ENCODE data around the gene SPTLC3. TPM values are rescaled to one million over a fixed set of nuclear protein-coding genes. Genes with fewer than 3 reads are reported as not detected.
A peak's percentile ranks its signal among the peaks of the same experiment; 100 is the strongest.

The SPTLC3 gene
- total and polyA plus RNA-seq, 4 experiments from 2014 or later = 0.06 to 0.89 (median 0.33) TPM

DNA sequence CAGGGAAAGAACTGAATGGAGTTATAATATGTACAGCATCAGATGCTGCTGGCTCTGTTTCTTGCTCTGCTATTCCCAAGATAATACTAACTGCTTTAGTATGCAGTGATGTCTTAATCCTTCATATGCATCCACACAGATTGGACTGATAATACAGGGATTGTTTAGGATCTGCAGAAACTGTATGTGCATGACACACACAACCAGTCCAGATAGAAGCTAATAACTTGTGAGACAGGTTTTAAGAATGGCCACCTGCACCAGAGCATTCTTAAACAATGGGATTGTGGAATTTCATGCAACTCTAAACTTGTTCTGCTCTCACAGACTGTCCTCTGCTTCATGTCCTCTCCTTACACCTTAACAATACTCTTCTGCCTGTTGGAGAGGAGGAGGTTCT is 90.9 kb downstream of the SPTLC3 start:
- Histone ChIP-seq H3K36me3 (ENCODE audit: insufficient read depth, low read length) (no peaks in the 10 kb centered on the region), H3K4me1 (ENCODE audit: insufficient read depth, low read length) (no peaks in the 10 kb centered on the region), H3K9me3 (ENCODE audit: control insufficient read depth in 1 of 2, low read length in 2 of 2) (no peaks in the 10 kb centered on the region), H3K27ac (ENCODE audit: low read depth, low read length) (no peak overlapping the region), H3K27me3 (ENCODE audit: insufficient read depth, low read length) (no peaks in the 10 kb centered on the region), H3K4me3 (ENCODE audit: low read length in 2 of 2) (no peak overlapping the region)
- peaks cover 0 to 2% of the 10 kb centered on the region in 2 donors for H3K27me3 Mint-ChIP-seq
- no peak overlapping the region for H3K27ac Mint-ChIP-seq
- H3K4me3 Mint-ChIP-seq = no peak overlapping the region
- DNase-seq = no peak
- ChIA-PET CTCF (ENCODE audit: partially characterized antibody) (interaction anchor here (1.9 kb wide), 1 partner anchor 16 kb away, joined by 8 read pairs; no protein-coding TSS in a partner anchor), POLR2A (ENCODE audit: partially characterized antibody) (no interaction called here)
- H3K36me3 Mint-ChIP-seq = no peaks in the 10 kb centered on the region
- no peaks in the 10 kb centered on the region for H3K4me1 Mint-ChIP-seq
- peaks cover 0 to 2% (median 0%) of the 10 kb centered on the region in 8 donors for H3K9me3 Mint-ChIP-seq
- intact Hi-C loops (cut with micrococcal nuclease) = no loop called here

DNA sequence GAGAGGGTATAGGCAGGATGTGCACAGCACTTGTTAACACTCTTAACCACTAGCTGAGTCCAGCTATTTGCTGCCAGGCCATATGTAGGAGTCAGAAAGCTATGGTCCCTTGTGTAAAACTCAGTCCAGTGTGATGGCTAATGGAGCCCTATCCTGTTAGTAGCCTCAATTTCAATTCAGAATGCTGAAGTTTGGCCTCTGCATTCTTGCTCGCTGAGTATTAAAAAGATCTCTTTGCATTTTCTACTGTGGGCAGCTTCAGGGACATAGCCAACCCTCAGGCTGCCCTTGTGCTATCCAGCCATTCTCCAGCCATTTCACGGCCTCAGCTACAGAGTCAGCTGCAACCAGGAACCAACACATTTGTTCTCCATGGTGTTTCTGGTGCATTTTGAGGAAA is 92.5 kb downstream of the SPTLC3 start:
- intact Hi-C loops (cut with micrococcal nuclease) = no loop called here
- H3K4me1 Mint-ChIP-seq = no peaks in the 10 kb centered on the region
- POLR2A ChIA-PET (ENCODE audit: partially characterized antibody) = no interaction called here

DNA sequence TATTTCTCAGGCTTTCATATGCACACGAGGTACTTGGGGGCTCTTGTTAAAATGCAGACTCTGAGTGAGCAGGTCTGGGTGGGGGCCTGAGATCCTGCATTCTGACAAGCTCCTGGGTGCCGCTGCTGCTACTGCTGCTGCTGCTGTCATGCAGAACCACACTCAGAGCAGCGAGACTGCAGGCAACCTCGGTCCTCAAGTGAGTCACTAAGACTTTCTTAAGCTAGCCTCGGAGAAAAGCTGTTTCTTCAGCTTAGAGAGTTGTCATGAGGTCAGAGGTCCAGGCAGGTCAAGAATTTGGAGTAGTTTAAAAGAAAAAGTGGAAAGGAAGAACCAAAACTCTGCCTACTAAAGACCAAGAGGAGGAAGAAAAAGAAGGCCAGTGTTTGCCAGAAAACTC is 92.9 kb downstream of the SPTLC3 start:
- intact Hi-C loops (cut with micrococcal nuclease) = no loop called here
- POLR2A ChIA-PET (ENCODE audit: partially characterized antibody) = no interaction called here
- no peaks in the 10 kb centered on the region for H3K4me1 Mint-ChIP-seq
- peaks cover 2 to 3% of the 10 kb centered on the region in 2 donors for H3K27me3 Mint-ChIP-seq
- H3K27me3 ChIP-seq (ENCODE audit: insufficient read depth, low read length) = no peaks in the 10 kb centered on the region
- H3K4me1 ChIP-seq (ENCODE audit: insufficient read depth, low read length) = no peaks in the 10 kb centered on the region
- H3K27ac ChIP-seq (ENCODE audit: low read depth, low read length) = no peak overlapping the region
- no peak overlapping the region for H3K4me3 Mint-ChIP-seq
- no peak for DNase-seq
- no peak overlapping the region for H3K27ac Mint-ChIP-seq
- no peaks in the 10 kb centered on the region for H3K9me3 ChIP-seq (ENCODE audit: control insufficient read depth in 1 of 2, low read length in 2 of 2)
- no peaks in the 10 kb centered on the region for H3K36me3 ChIP-seq (ENCODE audit: insufficient read depth, low read length)
- H3K36me3 Mint-ChIP-seq = no peaks in the 10 kb centered on the region
- peaks cover 0 to 2% (median 0%) of the 10 kb centered on the region in 8 donors for H3K9me3 Mint-ChIP-seq
- H3K4me3 ChIP-seq (ENCODE audit: low read length in 2 of 2) = no peak overlapping the region
- CTCF ChIA-PET (ENCODE audit: partially characterized antibody) = interaction anchor here (1.9 to 2.0 kb wide), 2 partner anchors 14 to 17 kb away, joined by 7 to 8 read pairs; no protein-coding TSS in a partner anchor

More for the DNA sequence above, 92.5 kb downstream of the SPTLC3 start:
- no peak overlapping the region for H3K27ac ChIP-seq (ENCODE audit: low read depth, low read length)
- Mint-ChIP-seq H3K27ac (no peak overlapping the region), H3K27me3 (peaks cover under 1 to 2% of the 10 kb centered on the region in 2 donors), H3K4me3 (no peak overlapping the region), H3K36me3 (no peaks in the 10 kb centered on the region), H3K9me3 (peaks cover 0 to 2% (median 0%) of the 10 kb centered on the region in 8 donors)
- H3K4me1 ChIP-seq (ENCODE audit: insufficient read depth, low read length) = no peaks in the 10 kb centered on the region
- CTCF ChIA-PET (ENCODE audit: partially characterized antibody) = interaction anchor here (1.9 to 2.0 kb wide), 2 partner anchors 14 to 18 kb away, joined by 7 to 8 read pairs; no protein-coding TSS in a partner anchor
- H3K9me3 ChIP-seq (ENCODE audit: control insufficient read depth in 1 of 2, low read length in 2 of 2) = no peaks in the 10 kb centered on the region
- H3K4me3 ChIP-seq (ENCODE audit: low read length in 2 of 2) = no peak overlapping the region
- H3K27me3 ChIP-seq (ENCODE audit: insufficient read depth, low read length) = no peaks in the 10 kb centered on the region
- no peak for DNase-seq
- H3K36me3 ChIP-seq (ENCODE audit: insufficient read depth, low read length) = no peaks in the 10 kb centered on the region

DNA sequence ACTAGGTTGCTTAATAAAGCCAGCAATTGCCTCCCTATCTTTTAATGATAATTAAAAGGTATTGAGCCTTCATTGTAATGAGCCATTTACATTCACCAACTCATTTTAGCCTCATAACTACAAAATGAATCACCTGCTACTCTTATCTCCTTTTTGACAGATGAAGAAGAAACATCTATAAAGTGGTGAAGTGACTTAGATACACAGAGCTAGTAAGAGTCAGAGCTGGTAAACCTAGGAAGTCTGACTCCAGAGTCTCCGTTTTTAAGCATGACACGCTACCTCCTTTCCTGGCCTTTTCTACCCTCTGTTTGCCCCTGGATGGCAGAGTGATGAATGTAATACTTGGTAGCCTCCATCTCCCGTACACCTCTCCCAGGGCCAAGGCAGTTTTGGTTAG is 93.5 kb downstream of the SPTLC3 start:
- Histone ChIP-seq H3K9me3 (ENCODE audit: control insufficient read depth in 1 of 2, low read length in 2 of 2) (no peaks in the 10 kb centered on the region), H3K36me3 (ENCODE audit: insufficient read depth, low read length) (no peaks in the 10 kb centered on the region), H3K27me3 (ENCODE audit: insufficient read depth, low read length) (no peaks in the 10 kb centered on the region), H3K4me3 (ENCODE audit: low read length in 2 of 2) (no peak overlapping the region), H3K27ac (ENCODE audit: low read depth, low read length) (no peak overlapping the region), H3K4me1 (ENCODE audit: insufficient read depth, low read length) (no peaks in the 10 kb centered on the region)
- CTCF ChIA-PET (ENCODE audit: partially characterized antibody) = interaction anchor here (2.0 kb wide), 1 partner anchor 17 kb away, joined by 7 read pairs; no protein-coding TSS in a partner anchor
- Mint-ChIP-seq H3K9me3 (peaks cover 0 to 2% (median 0%) of the 10 kb centered on the region in 8 donors), H3K27me3 (peaks cover 2 to 3% of the 10 kb centered on the region in 2 donors), H3K36me3 (no peaks in the 10 kb centered on the region), H3K27ac (no peak overlapping the region), H3K4me1 (no peaks in the 10 kb centered on the region), H3K4me3 (no peak overlapping the region)
- no peak for DNase-seq
- intact Hi-C loops (cut with micrococcal nuclease) = no loop called here
- POLR2A ChIA-PET (ENCODE audit: partially characterized antibody) = no interaction called here

DNA sequence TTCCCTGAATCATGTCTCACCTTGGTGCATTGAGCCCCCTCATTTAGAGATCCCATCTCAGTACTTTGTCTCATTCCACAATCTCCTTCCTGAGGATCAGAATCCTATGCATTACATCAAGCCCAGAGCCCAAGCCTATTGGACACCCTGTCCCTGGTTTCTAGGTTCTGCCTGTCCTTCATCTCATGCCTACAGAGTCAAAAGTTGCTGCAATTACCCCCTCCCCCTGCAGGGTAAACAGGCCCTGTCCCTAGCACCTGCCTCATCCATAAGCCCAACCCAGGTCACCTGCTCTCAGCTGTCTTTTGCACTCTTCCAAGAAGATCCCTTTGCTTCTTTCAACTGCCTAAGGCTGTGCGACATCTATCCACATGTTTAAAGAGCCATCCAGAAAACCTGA is 93.9 kb downstream of the SPTLC3 start:
- H3K27ac Mint-ChIP-seq = no peak overlapping the region
- Histone ChIP-seq H3K4me1 (ENCODE audit: insufficient read depth, low read length) (no peaks in the 10 kb centered on the region), H3K9me3 (ENCODE audit: control insufficient read depth in 1 of 2, low read length in 2 of 2) (no peaks in the 10 kb centered on the region), H3K27ac (ENCODE audit: low read depth, low read length) (no peak overlapping the region), H3K36me3 (ENCODE audit: insufficient read depth, low read length) (no peaks in the 10 kb centered on the region), H3K4me3 (ENCODE audit: low read length in 2 of 2) (no peak overlapping the region), H3K27me3 (ENCODE audit: insufficient read depth, low read length) (no peaks in the 10 kb centered on the region)
- H3K4me1 Mint-ChIP-seq = no peaks in the 10 kb centered on the region
- H3K27me3 Mint-ChIP-seq = peaks cover 2 to 3% of the 10 kb centered on the region in 2 donors
- intact Hi-C loops (cut with micrococcal nuclease) = no loop called here
- POLR2A ChIA-PET (ENCODE audit: partially characterized antibody) = no interaction called here
- H3K4me3 Mint-ChIP-seq = no peak overlapping the region
- DNase-seq = no peak
- CTCF ChIA-PET (ENCODE audit: partially characterized antibody) = no interaction called here
- no peaks in the 10 kb centered on the region for H3K36me3 Mint-ChIP-seq
- peaks cover 0 to 2% (median 0%) of the 10 kb centered on the region in 8 donors for H3K9me3 Mint-ChIP-seq

DNA sequence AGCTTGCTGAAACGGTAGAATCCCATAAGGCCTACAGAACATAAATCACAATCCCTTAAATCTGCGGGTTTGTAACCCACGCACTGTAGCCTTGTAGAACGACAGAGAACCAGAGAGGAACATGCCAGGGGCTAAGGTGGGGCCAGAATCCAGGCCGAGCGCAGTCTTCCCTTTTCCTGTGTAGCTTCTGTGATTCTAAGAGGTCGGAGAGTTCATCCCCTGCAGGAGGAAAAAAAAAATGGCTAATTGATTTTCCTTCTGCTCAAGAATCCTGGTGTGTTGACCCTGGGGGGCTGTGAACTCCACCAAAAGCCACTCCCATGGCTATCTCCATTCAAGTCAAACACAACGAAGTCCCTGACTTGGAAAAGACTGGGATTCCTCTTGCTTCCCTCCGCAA is 96.3 kb downstream of the SPTLC3 start:
- Mint-ChIP-seq H3K4me3 (no peak overlapping the region), H3K27ac (no peak overlapping the region), H3K4me1 (no peaks in the 10 kb centered on the region), H3K36me3 (no peaks in the 10 kb centered on the region), H3K9me3 (peaks cover 0 to 2% (median 0%) of the 10 kb centered on the region in 8 donors), H3K27me3 (peaks cover 2 to 5% of the 10 kb centered on the region in 2 donors)
- DNase-seq = no peak
- H3K4me1 ChIP-seq (ENCODE audit: insufficient read depth, low read length) = no peaks in the 10 kb centered on the region
- no peak overlapping the region for H3K4me3 ChIP-seq (ENCODE audit: low read length in 2 of 2)
- no peak overlapping the region for H3K27ac ChIP-seq (ENCODE audit: low read depth, low read length)
- H3K9me3 ChIP-seq (ENCODE audit: control insufficient read depth in 1 of 2, low read length in 2 of 2) = no peaks in the 10 kb centered on the region
- ChIA-PET POLR2A (ENCODE audit: partially characterized antibody) (no interaction called here), CTCF (ENCODE audit: partially characterized antibody) (interaction anchor here (0.8 to 2.3 kb wide), 5 partner anchors 9 to 180 kb away, joined by 3 to 8 read pairs (median 5); no protein-coding TSS in a partner anchor)
- H3K27me3 ChIP-seq (ENCODE audit: insufficient read depth, low read length) = no peaks in the 10 kb centered on the region
- H3K36me3 ChIP-seq (ENCODE audit: insufficient read depth, low read length) = no peaks in the 10 kb centered on the region
- intact Hi-C loops (cut with micrococcal nuclease) = loop anchor here (5.0 kb wide), 1 partner anchor 178 kb away; no protein-coding TSS in a partner anchor

DNA sequence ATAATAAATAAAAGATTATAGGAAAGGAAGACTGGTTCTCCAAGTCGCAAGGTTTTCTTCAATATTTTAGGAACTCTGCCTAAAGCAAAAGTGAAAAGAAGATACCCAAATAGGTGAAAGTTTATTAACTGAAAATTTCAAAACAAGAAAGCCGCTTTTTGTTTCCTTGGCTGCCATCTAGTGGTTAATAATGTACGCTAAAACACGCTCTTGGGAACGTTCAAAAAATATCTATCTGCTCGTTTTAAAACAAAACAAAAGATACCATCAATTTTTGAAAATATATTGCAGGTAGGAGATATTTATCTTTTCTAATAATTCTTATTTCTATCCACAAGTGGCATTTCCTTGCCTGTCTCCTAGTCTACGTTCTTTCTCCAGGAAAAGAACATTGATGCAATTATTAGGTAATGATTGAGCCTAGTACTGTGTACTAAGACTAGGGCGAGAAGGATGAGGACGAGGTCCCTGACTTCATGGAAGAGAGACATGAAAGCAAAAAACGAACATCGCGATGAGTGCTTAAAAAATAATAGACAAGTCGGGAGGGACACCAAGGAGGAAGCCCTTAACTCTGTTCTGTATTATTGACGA is 97.2 kb downstream of the SPTLC3 start:
- CTCF ChIA-PET (ENCODE audit: partially characterized antibody) = interaction anchor here (1.5 to 2.3 kb wide), 2 partner anchors 10 to 181 kb away, joined by 3 to 8 read pairs; no protein-coding TSS in a partner anchor
- Mint-ChIP-seq H3K36me3 (no peaks in the 10 kb centered on the region), H3K4me3 (no peak overlapping the region), H3K27ac (no peak overlapping the region), H3K27me3 (peaks cover 2 to 8% of the 10 kb centered on the region in 2 donors), H3K9me3 (peaks cover 0 to 2% (median 0%) of the 10 kb centered on the region in 8 donors), H3K4me1 (no peaks in the 10 kb centered on the region)
- peak in 3 of 5 donors; percentile 10 to 20 (median 14) for DNase-seq
- POLR2A ChIA-PET (ENCODE audit: partially characterized antibody) = no interaction called here
- intact Hi-C loops (cut with micrococcal nuclease) = loop anchor here (5.0 kb wide), 1 partner anchor 179 kb away; no protein-coding TSS in a partner anchor
- no peaks in the 10 kb centered on the region for H3K9me3 ChIP-seq (ENCODE audit: control insufficient read depth in 1 of 2, low read length in 2 of 2)
- H3K4me1 ChIP-seq (ENCODE audit: insufficient read depth, low read length) = no peaks in the 10 kb centered on the region
- H3K36me3 ChIP-seq (ENCODE audit: insufficient read depth, low read length) = no peaks in the 10 kb centered on the region
- no peak overlapping the region for H3K4me3 ChIP-seq (ENCODE audit: low read length in 2 of 2)
- H3K27me3 ChIP-seq (ENCODE audit: insufficient read depth, low read length) = no peaks in the 10 kb centered on the region
- H3K27ac ChIP-seq (ENCODE audit: low read depth, low read length) = no peak overlapping the region

Measured in CD4-positive, alpha-beta memory T cell (primary cell).